CD8-positive, alpha-beta memory T cell (primary cell): ENCODE data around the gene INHBA. TPM values are rescaled to one million over a fixed set of nuclear protein-coding genes. Genes with fewer than 3 reads are reported as not detected.

Experiments used
- CTCF ChIA-PET: fragments of 350-600 bp; sonication (Branson Sonifier 250); formaldehyde crosslinking; loops from one replicate; lab custom pipeline; 2021; ENCODE audit warnings: antibody characterized with exemption; lab: Charles Lee
- POLR2A ChIA-PET: fragments of 350-600 bp; sonication (Branson Sonifier 250); formaldehyde crosslinking; loops from one replicate; lab custom pipeline; 2021; ENCODE audit warnings: antibody characterized with exemption; lab: Charles Lee
- DNase-seq, 5 donors: peaks; one replicate each; pipeline versions ENCODE4 v3.0.0 to v3.0.0-alpha.2; 2020 to 2022; ENCODE audit warnings: mixed read lengths in 1 of 5
- H3K27ac ChIP-seq: one replicate; pipeline ENCODE4 v1.7.0; 2013; ENCODE audit warnings: low read depth, mild to moderate bottlenecking, low read length, moderate library complexity
- H3K27me3 ChIP-seq: 2 replicates; pipeline ENCODE4 v1.7.0; 2013; ENCODE audit warnings: low read length, mild to moderate bottlenecking; ENCODE audit not compliant: insufficient read depth, poor library complexity, severe bottlenecking
- H3K36me3 ChIP-seq: 2 replicates; pipeline ENCODE4 v1.7.0; 2013; ENCODE audit warnings: mild to moderate bottlenecking, low read length, moderate library complexity; ENCODE audit not compliant: insufficient read depth
- H3K4me1 ChIP-seq: 2 replicates; pipeline ENCODE4 v1.7.0; 2013; ENCODE audit warnings: mild to moderate bottlenecking, low read length, moderate library complexity; ENCODE audit not compliant: insufficient read depth
- H3K4me3 ChIP-seq: 2 replicates; pipeline ENCODE4 v1.7.0; 2013; ENCODE audit warnings: mild to moderate bottlenecking, low read length
- H3K9me3 ChIP-seq: 2 replicates; pipeline ENCODE4 v1.7.0; 2013; ENCODE audit warnings: mild to moderate bottlenecking, low read length
- H3K27ac Mint-ChIP-seq, 8 donors: one replicate each; pipeline ENCODE4 v1.8.0; 2020 to 2021; ENCODE audit warnings: mixed read lengths in 8 of 8, mild to moderate bottlenecking in 6 of 8, inconsistent platforms in 3 of 8, moderate library complexity in 3 of 8
- H3K27me3 Mint-ChIP-seq, 2 donors: one replicate each; pipeline ENCODE4 v1.8.0; 2020 to 2021; ENCODE audit warnings: mixed read lengths in 2 of 2, mild to moderate bottlenecking in 1 of 2, moderate library complexity in 1 of 2
- H3K36me3 Mint-ChIP-seq, 3 donors: one replicate each; pipeline ENCODE4 v1.8.0; 2020 to 2021; ENCODE audit warnings: mixed read lengths in 3 of 3, inconsistent platforms in 1 of 3, mild to moderate bottlenecking in 1 of 3
- H3K4me1 Mint-ChIP-seq, 3 donors: one replicate each; pipeline ENCODE4 v1.8.0; 2020 to 2021; ENCODE audit warnings: mixed read lengths in 3 of 3, inconsistent platforms in 1 of 3, mild to moderate bottlenecking in 1 of 3
- H3K4me3 Mint-ChIP-seq, 7 donors: one replicate each; pipeline ENCODE4 v1.8.0; 2020 to 2021; ENCODE audit warnings: mixed read lengths in 7 of 7, mild to moderate bottlenecking in 6 of 7, moderate library complexity in 4 of 7, inconsistent platforms in 2 of 7
- H3K9me3 Mint-ChIP-seq, 5 donors: one replicate each; pipeline ENCODE4 v1.8.0; 2020 to 2022; ENCODE audit warnings: mixed read lengths in 5 of 5, mild to moderate bottlenecking in 3 of 5, moderate library complexity in 2 of 5, inconsistent platforms in 1 of 5
- polyA plus RNA-seq: library from polyadenylated mRNA; unstranded; fragments of 300-500 nt; fragmentation: Illumina TruSeq; gene quantifications from one replicate; pipeline ENCODE4 v1.2.3, GENCODE V29; 2021
- total RNA-seq, 2 experiments: library from RNA; stranded (reverse); gene quantifications; one replicate each; pipeline ENCODE4 v1.2.3, GENCODE V29; 2021

INHBA gene
- total and polyA plus RNA-seq, 3 experiments from 2014 or later, result not detected

- no peaks in the 10 kb centered on the region for H3K4me1 ChIP-seq
- no peaks in the 10 kb centered on the region for H3K9me3 ChIP-seq
- H3K9me3 Mint-ChIP-seq, result peaks cover 0 to 10% (median 3%) of the 10 kb centered on the region in 5 donors
- CTCF ChIA-PET, result no interaction called here
- no peaks in the 10 kb centered on the region for H3K4me1 Mint-ChIP-seq
- DNase-seq, result no peak
- H3K36me3 Mint-ChIP-seq, result no peaks in the 10 kb centered on the region
- no peak overlapping the region for H3K4me3 Mint-ChIP-seq
- H3K27me3 Mint-ChIP-seq, result peaks cover 0 to 5% of the 10 kb centered on the region in 2 donors
- no peak overlapping the region for H3K27ac ChIP-seq
- no peak overlapping the region for H3K27ac Mint-ChIP-seq
- no peaks in the 10 kb centered on the region for H3K27me3 ChIP-seq
- POLR2A ChIA-PET, result no interaction called here
- H3K36me3 ChIP-seq, result no peaks in the 10 kb centered on the region
- no peak overlapping the region for H3K4me3 ChIP-seq
Measured at GRCh38 chr7:41661596-41661995, 41.3 kb downstream of the INHBA start.

DNA sequence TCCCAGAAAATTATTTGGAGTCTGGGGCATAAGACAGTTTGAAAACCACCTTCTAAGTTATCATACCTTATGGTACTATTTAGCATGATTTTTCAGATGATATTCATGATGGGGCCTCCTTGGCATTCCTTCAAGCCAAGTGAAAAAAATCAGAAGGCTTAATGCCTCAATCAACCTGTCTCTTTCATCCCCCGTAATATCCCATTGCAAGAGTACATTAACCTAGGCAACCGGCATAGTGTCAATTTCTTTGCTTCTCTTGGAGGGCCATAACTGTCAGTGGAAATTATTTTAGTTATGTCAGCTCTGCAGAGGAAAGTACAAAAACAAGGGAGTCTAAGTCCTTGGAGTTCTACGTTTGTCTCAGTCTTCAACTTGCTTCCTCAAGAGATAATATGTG is 43.4 kb downstream of the INHBA start:
- no peak for DNase-seq
- no peaks in the 10 kb centered on the region for H3K27me3 ChIP-seq
- Mint-ChIP-seq H3K9me3 (peaks cover 0 to 10% (median 0%) of the 10 kb centered on the region in 5 donors), H3K27me3 (peaks cover 0 to 4% of the 10 kb centered on the region in 2 donors), H3K27ac (no peak overlapping the region), H3K4me3 (no peak overlapping the region), H3K36me3 (no peaks in the 10 kb centered on the region), H3K4me1 (no peaks in the 10 kb centered on the region)
- no peaks in the 10 kb centered on the region for H3K4me1 ChIP-seq
- POLR2A ChIA-PET, result no interaction called here
- CTCF ChIA-PET, result no interaction called here
- no peaks in the 10 kb centered on the region for H3K9me3 ChIP-seq
- no peak overlapping the region for H3K4me3 ChIP-seq
- H3K36me3 ChIP-seq, result no peaks in the 10 kb centered on the region
- no peak overlapping the region for H3K27ac ChIP-seq

DNA sequence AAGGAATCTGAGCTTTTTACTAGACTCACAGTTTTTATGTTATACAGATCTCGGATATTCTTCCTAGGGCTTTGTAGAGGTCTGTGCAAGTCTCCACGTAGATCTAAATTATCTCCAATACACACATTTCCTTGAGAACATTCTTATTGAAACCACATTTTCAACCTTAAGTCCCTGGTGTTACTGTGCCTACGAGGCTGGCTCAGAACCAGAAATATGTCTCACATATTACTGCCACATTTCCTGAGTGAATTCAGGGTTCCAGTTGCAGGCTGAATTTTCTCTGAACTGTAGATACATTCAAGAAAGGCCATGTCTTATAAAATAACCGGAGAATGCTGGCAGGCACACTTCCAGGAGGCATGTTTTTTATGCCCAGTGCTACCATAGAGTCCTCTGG is 46.5 kb downstream of the INHBA start:
- CTCF ChIA-PET, result no interaction called here
- Mint-ChIP-seq H3K27me3 (no peaks in the 10 kb centered on the region), H3K36me3 (no peaks in the 10 kb centered on the region), H3K4me1 (no peaks in the 10 kb centered on the region), H3K27ac (no peak overlapping the region), H3K4me3 (no peak overlapping the region), H3K9me3 (peaks cover 0 to 9% (median 0%) of the 10 kb centered on the region in 5 donors)
- DNase-seq, result no peak
- Histone ChIP-seq H3K9me3 (no peaks in the 10 kb centered on the region), H3K27ac (no peak overlapping the region), H3K27me3 (no peaks in the 10 kb centered on the region), H3K36me3 (no peaks in the 10 kb centered on the region), H3K4me3 (no peak overlapping the region), H3K4me1 (no peaks in the 10 kb centered on the region)
- POLR2A ChIA-PET, result no interaction called here

DNA sequence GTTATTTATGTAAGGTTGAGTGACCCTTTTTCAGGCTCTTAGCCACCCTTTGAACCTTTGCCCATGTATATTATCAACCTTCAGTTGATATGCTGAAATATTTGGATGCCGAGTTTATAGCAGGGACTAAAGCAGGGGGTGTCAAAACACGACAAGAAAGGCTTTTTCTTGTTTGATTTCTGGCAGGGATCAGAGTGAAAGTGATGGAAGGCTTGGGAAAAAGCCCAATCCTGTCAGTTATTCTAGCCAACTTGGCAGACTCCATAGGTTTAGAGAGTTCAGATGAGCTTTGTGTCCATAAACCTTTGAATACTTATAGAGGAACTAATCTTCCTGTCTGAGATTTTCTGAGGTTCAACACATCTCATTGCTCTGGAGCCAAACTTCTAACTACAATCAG is 47.5 kb downstream of the INHBA start:
- Histone ChIP-seq H3K9me3 (no peaks in the 10 kb centered on the region), H3K27ac (no peak overlapping the region), H3K27me3 (no peaks in the 10 kb centered on the region), H3K4me1 (no peaks in the 10 kb centered on the region), H3K36me3 (no peaks in the 10 kb centered on the region), H3K4me3 (no peak overlapping the region)
- H3K4me3 Mint-ChIP-seq, result no peak overlapping the region
- no peaks in the 10 kb centered on the region for H3K4me1 Mint-ChIP-seq
- ChIA-PET POLR2A (no interaction called here), CTCF (no interaction called here)
- H3K36me3 Mint-ChIP-seq, result no peaks in the 10 kb centered on the region
- H3K27ac Mint-ChIP-seq, result no peak overlapping the region
- H3K27me3 Mint-ChIP-seq, result no peaks in the 10 kb centered on the region
- DNase-seq, result no peak
- H3K9me3 Mint-ChIP-seq, result peaks cover 0 to 9% (median 0%) of the 10 kb centered on the region in 5 donors

- no peaks in the 10 kb centered on the region for H3K4me1 Mint-ChIP-seq
- no peak overlapping the region for H3K27ac Mint-ChIP-seq
- Histone ChIP-seq H3K9me3 (no peaks in the 10 kb centered on the region), H3K4me3 (no peak overlapping the region), H3K4me1 (no peaks in the 10 kb centered on the region), H3K27me3 (no peaks in the 10 kb centered on the region), H3K27ac (no peak overlapping the region), H3K36me3 (no peaks in the 10 kb centered on the region)
- no peak for DNase-seq
- H3K4me3 Mint-ChIP-seq, result no peak overlapping the region
- ChIA-PET POLR2A (no interaction called here), CTCF (no interaction called here)
- H3K36me3 Mint-ChIP-seq, result no peaks in the 10 kb centered on the region
- H3K27me3 Mint-ChIP-seq, result no peaks in the 10 kb centered on the region
- peaks cover 0 to 9% (median 2%) of the 10 kb centered on the region in 5 donors for H3K9me3 Mint-ChIP-seq
Measured at GRCh38 chr7:41652267-41652666, 50.6 kb downstream of the INHBA start.

DNA sequence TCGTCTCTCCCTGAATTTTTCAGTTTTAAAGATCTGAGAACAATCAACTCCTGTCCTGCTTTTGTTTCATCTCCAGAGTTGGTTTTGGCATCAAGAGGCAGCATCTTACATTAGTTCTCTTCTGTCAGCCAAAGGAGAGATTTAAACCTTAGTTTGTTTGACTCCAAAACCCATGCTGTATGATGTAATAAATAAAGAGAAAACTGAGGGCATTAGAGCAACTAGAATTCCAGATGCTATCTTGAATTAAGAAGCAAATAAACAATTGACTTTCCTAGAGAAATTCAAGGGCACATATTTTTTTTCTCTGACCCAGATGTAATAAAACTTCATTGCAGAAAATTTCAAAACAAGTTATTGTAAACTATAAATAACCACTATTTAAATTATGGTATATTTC is 54.4 kb downstream of the INHBA start:
- no peaks in the 10 kb centered on the region for H3K4me1 Mint-ChIP-seq
- H3K9me3 Mint-ChIP-seq, result peaks cover 0 to 9% (median 2%) of the 10 kb centered on the region in 5 donors
- Histone ChIP-seq H3K27me3 (no peaks in the 10 kb centered on the region), H3K9me3 (no peaks in the 10 kb centered on the region), H3K4me3 (no peak overlapping the region), H3K27ac (no peak overlapping the region), H3K36me3 (no peaks in the 10 kb centered on the region), H3K4me1 (no peaks in the 10 kb centered on the region)
- CTCF ChIA-PET, result no interaction called here
- DNase-seq, result no peak
- no peaks in the 10 kb centered on the region for H3K27me3 Mint-ChIP-seq
- no peak overlapping the region for H3K27ac Mint-ChIP-seq
- H3K36me3 Mint-ChIP-seq, result no peaks in the 10 kb centered on the region
- POLR2A ChIA-PET, result no interaction called here
- no peak overlapping the region for H3K4me3 Mint-ChIP-seq

DNA sequence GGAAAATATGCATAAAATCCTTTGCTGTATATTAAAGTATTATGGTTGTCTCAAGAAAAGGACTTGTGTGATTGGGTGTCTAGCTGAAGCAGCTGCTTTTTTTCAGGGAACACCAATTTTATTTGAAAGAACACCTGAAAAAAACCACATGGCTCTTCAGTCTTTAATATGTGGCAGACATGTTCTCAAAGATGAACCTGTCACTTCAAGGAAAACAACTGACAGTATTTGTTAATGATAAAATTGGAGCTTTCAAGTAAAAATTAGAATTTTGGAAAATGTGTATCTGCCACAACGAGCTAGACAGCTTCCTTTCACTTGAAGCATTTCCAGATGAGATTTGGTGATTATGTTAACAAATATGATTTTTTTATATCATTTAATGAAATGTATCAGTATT is 59.3 kb downstream of the INHBA start:
- Histone ChIP-seq H3K27me3 (no peaks in the 10 kb centered on the region), H3K36me3 (no peaks in the 10 kb centered on the region), H3K9me3 (no peaks in the 10 kb centered on the region), H3K27ac (no peak overlapping the region), H3K4me3 (no peak overlapping the region), H3K4me1 (no peaks in the 10 kb centered on the region)
- H3K4me1 Mint-ChIP-seq, result no peaks in the 10 kb centered on the region
- peaks cover 0 to 4% (median 3%) of the 10 kb centered on the region in 5 donors for H3K9me3 Mint-ChIP-seq
- CTCF ChIA-PET, result no interaction called here
- no peaks in the 10 kb centered on the region for H3K36me3 Mint-ChIP-seq
- H3K27ac Mint-ChIP-seq, result no peak overlapping the region
- POLR2A ChIA-PET, result no interaction called here
- no peak overlapping the region for H3K4me3 Mint-ChIP-seq
- peaks cover 0 to 1% of the 10 kb centered on the region in 2 donors for H3K27me3 Mint-ChIP-seq
- DNase-seq, result no peak

DNA sequence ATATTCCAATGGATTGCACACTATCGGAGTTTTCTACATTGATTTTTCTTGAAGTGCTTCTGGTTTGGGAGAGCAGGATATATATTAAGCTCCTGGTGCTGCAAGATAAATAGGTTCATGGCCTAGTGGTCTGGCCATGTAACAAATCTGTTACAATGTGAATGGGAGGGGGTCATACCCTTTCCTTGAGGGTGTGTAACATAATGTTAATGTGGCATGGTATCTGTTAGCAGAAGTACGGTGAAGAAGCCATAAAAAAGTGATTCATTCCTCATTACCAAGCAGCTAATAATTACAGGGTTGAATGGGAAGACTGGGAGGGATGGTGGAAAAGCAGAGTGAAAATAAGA is 61.2 kb downstream of the INHBA start:
- DNase-seq, result no peak
- H3K27ac ChIP-seq, result no peak overlapping the region
- Mint-ChIP-seq H3K9me3 (peaks cover 0 to 4% (median 2%) of the 10 kb centered on the region in 5 donors), H3K4me1 (no peaks in the 10 kb centered on the region), H3K27ac (no peak overlapping the region), H3K36me3 (no peaks in the 10 kb centered on the region), H3K27me3 (peaks cover 0 to 1% of the 10 kb centered on the region in 2 donors), H3K4me3 (no peak overlapping the region)
- H3K4me1 ChIP-seq, result no peaks in the 10 kb centered on the region
- no peaks in the 10 kb centered on the region for H3K36me3 ChIP-seq
- H3K9me3 ChIP-seq, result no peaks in the 10 kb centered on the region
- ChIA-PET CTCF (no interaction called here), POLR2A (no interaction called here)
- no peaks in the 10 kb centered on the region for H3K27me3 ChIP-seq
- no peak overlapping the region for H3K4me3 ChIP-seq
